Camera-type eye (tissue), 1 donor: Measurements from ENCODE around the gene HSPH1. TPM values are rescaled to one million over a fixed set of nuclear protein-coding genes. Genes with fewer than 3 reads are reported as not detected.

Source experiments
- total RNA-seq: library from RNA; depleted of rRNA; stranded (reverse); fragments of >200 nt; gene quantifications from one replicate; pipeline ENCODE4 v1.2.3, GENCODE V29; 2014

HSPH1 gene
- total RNA-seq: 92.1 TPM

DNA sequence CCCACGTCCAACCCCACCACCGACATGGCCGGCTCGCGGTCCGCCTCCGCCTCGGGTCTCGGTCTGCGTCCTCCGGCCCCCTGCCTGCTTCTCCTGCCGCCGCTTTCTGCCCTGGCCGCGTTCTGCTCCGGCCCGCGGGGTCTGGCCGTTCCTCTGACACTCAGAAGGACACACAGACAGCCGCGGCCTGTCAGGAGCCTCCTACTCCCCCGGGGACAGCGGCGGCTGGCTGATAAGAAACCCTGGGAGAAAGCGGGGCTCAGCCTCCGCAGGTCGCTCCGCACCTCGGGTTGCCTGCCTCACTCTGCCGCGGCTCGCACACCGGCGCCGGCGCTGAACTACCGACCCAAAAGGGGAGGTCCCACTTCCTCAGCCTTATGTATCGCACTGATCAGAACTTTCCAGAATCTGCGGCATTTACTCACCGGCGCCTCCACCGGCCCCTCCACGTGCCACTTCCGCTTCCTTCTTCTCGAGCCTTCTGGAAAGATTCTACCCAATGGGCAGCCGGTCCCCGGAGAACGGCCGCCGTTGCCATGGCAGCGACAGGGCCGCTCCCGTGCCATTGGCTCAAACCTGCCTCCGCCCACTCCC lies at the start of gene HSPH1:
TSS of gene HSPH1 (minus strand) at position 348 of the 594 bp plus-strand sequence. CDS start at position 26, 322 bp downstream.

DNA sequence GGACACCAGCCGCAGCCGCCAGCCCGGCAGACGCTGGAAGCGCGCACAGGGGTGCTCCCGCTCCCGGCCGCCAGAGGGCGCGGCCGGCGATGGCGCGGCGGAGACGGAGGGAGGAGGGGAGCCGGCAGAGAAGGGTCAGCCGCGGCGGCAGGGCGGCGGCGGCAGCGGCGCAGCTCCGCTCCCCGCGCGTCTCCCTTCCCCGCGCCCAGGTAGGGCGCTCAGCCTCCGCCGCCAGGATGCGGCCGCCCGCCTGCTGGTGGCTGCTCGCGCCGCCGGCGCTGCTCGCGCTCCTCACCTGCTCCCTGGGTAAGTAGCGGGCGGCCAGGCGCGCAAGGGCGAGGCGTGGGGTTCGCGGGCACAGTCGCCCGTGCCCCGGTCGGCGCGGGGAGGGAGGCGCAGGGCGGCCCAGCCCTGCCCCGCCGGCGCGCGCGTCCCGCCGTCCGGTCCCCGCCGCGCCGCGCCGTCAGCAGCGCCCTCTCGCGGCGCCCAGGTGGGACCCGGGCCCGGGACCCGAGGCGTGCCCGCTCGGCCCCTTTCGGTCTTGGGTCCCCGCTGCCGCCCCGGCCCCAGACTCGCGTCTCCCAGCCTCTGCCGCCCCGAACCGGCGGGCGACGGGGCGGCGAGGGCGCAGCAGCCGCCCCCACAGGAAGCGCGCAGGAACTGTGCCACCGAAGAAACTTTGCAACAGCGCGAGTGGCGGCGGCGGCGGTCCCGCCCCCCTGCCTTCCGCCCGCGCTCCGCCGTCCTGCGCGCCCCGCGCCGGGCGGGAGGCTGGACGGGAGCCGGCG lies 38.3 kb upstream of the HSPH1 start, which contains the start of gene B3GLCT:
TSS of gene B3GLCT (plus strand) at position 127 of the 788 bp plus-strand sequence. CDS start at position 237, 110 bp downstream.

Other genes starting within 250 kb of the HSPH1 start
- not detected for gene TEX26, start 229.2 kb downstream of the HSPH1 start, total RNA-seq
- gene B3GLCT, start 38.1 kb upstream of the HSPH1 start, total RNA-seq: 45.7 TPM